Natural killer cell treated with Interleukin-12 subunit alpha and Interleukin-12 subunit beta and Interleukin-15 and Interleukin-18, amount 100 ng/mL, for 72 hours (primary cell): ENCODE measurements around the gene RNF225. TPM values are rescaled to one million over a fixed set of nuclear protein-coding genes. Genes with fewer than 3 reads are reported as not detected.
"Not testable (repeated sequence)": the region's sequence is repeated elsewhere in the genome, so short reads cannot be mapped to it uniquely, and the experiment has no call there.

Experiments
- ATAC-seq, 2 donors: fragments of 150-1000 bp; cut with Tn5 transposase in 1 of 2; sonication (Bioruptor Pico), chemical (Tn5 transposase) in 1 of 2; 2 replicates each; pipeline ENCODE4 v1.10.0; 2021
- DNase-seq: peaks from one replicate; pipeline ENCODE4 v3.0.0; 2022; ENCODE audit warnings: low spot score
- H3K27ac Mint-ChIP-seq, 2 donors: 1 replicate in 1 of 2; 2 replicates in 1 of 2; pipeline ENCODE4 v1.8.0; 2022; ENCODE audit warnings: mixed read lengths in 2 of 2, mild to moderate bottlenecking in 1 of 2, moderate library complexity in 1 of 2
- H3K27me3 Mint-ChIP-seq, 2 donors: 1 replicate in 1 of 2; 2 replicates in 1 of 2; pipeline ENCODE4 v1.8.0; 2022; ENCODE audit warnings: mixed read lengths in 2 of 2
- H3K36me3 Mint-ChIP-seq: one replicate; pipeline ENCODE4 v1.8.0; 2022; ENCODE audit warnings: mixed read lengths
- H3K4me1 Mint-ChIP-seq, 2 donors: 1 replicate in 1 of 2; 2 replicates in 1 of 2; pipeline ENCODE4 v1.8.0; 2022; ENCODE audit warnings: low read depth in 2 of 2, mixed read lengths in 2 of 2, mild to moderate bottlenecking in 1 of 2
- H3K4me3 Mint-ChIP-seq: one replicate; pipeline ENCODE4 v1.8.0; 2022; ENCODE audit warnings: mixed read lengths
- H3K9me3 Mint-ChIP-seq: 2 replicates; pipeline ENCODE4 v1.8.0; 2022; ENCODE audit warnings: mixed read lengths
- total RNA-seq, 2 donors: library from RNA; stranded (reverse); gene quantifications; one replicate each; pipeline ENCODE4 v1.2.3, GENCODE V29; 2022

The RNF225 gene
- total RNA-seq, 2 donors from 2014 or later, result 0.59 to 3.2 TPM

GRCh38 chr19:58400916-58401839, 5.7 kb downstream of the RNF225 start:
- Mint-ChIP-seq H3K4me3 (peak overlapping the region; percentile 94), H3K36me3 (no peaks in the 10 kb centered on the region), H3K27me3 (peaks cover 0 to 2% of the 10 kb centered on the region in 2 donors), H3K4me1 (peaks cover 12% of the 10 kb centered on the region in 2 donors), H3K27ac (peak overlapping the region; percentile 64 to 85), H3K9me3 (no peaks in the 10 kb centered on the region)
- DNase-seq (peak; percentile 99), ATAC-seq (peak; percentile 98 to 99)

- Mint-ChIP-seq H3K27me3 (peaks cover 0 to 2% of the 10 kb centered on the region in 2 donors), H3K9me3 (no peaks in the 10 kb centered on the region), H3K36me3 (no peaks in the 10 kb centered on the region), H3K4me1 (peaks cover 17 to 19% of the 10 kb centered on the region in 2 donors), H3K27ac (peak overlapping the region in 1 of 2 donors; percentile 85), H3K4me3 (no peak overlapping the region)
- ATAC-seq (no peak), DNase-seq (peak; percentile 50)
Measured at GRCh38 chr19:58401840-58402421, 6.5 kb downstream of the RNF225 start.

GRCh38 chr19:58403920-58404478, 8.5 kb downstream of the RNF225 start:
- not testable (repeated sequence) for H3K36me3 Mint-ChIP-seq, H3K27ac Mint-ChIP-seq

GRCh38 chr19:58406818-58407657, 11.6 kb downstream of the RNF225 start:
- peak overlapping the region; percentile 82 to 93 for H3K27ac Mint-ChIP-seq
- peak overlapping the region; percentile 96 for H3K4me3 Mint-ChIP-seq
- no peaks in the 10 kb centered on the region for H3K27me3 Mint-ChIP-seq
- no peaks in the 10 kb centered on the region for H3K9me3 Mint-ChIP-seq
- no peaks in the 10 kb centered on the region for H3K36me3 Mint-ChIP-seq
- H3K4me1 Mint-ChIP-seq, result peaks cover 31 to 32% of the 10 kb centered on the region in 2 donors
- DNase-seq, result no peak
- ATAC-seq, result no peak

More at GRCh38 chr19:58403920-58404478, 8.5 kb downstream of the RNF225 start:
- not testable (repeated sequence) for H3K27me3 Mint-ChIP-seq, H3K9me3 Mint-ChIP-seq, H3K4me3 Mint-ChIP-seq, DNase-seq, ATAC-seq
- H3K4me1 Mint-ChIP-seq, result peaks cover 32 to 34% of the 10 kb centered on the region in 2 donors

GRCh38 chr19:58407658-58408151, 12.2 kb downstream of the RNF225 start:
- DNase-seq, result no peak
- H3K4me1 Mint-ChIP-seq, result peaks cover 31 to 32% of the 10 kb centered on the region in 2 donors
- no peaks in the 10 kb centered on the region for H3K27me3 Mint-ChIP-seq
- no peaks in the 10 kb centered on the region for H3K9me3 Mint-ChIP-seq
- ATAC-seq, result no peak
- H3K36me3 Mint-ChIP-seq, result peaks cover under 1% of the 10 kb centered on the region
- H3K4me3 Mint-ChIP-seq, result peak overlapping the region; percentile 96
- peak overlapping the region; percentile 82 to 93 for H3K27ac Mint-ChIP-seq

- DNase-seq (peak; percentile 94), ATAC-seq (peak; percentile 98)
- H3K36me3 Mint-ChIP-seq, result peaks cover 5% of the 10 kb centered on the region
- peak within 1 kb of the TSS; percentile 82 to 93 for H3K27ac Mint-ChIP-seq
- peaks cover 31 to 32% of the 10 kb centered on the region in 2 donors for H3K4me1 Mint-ChIP-seq
- H3K27me3 Mint-ChIP-seq, result no peaks in the 10 kb centered on the region
- H3K4me3 Mint-ChIP-seq, result peak within 1 kb of the TSS; percentile 96
- no peaks in the 10 kb centered on the region for H3K9me3 Mint-ChIP-seq
Measured at GRCh38 chr19:58408152-58409009, 12.9 kb downstream of the RNF225 start, which contains the start of gene ZNF584. TSS of gene ZNF584 (plus strand) at chr19:58408649. CDS start at chr19:58409148, 499 bp downstream.

GRCh38 chr19:58409010-58409790, 13.7 kb downstream of the RNF225 start:
- Mint-ChIP-seq H3K27me3 (no peaks in the 10 kb centered on the region), H3K27ac (peak overlapping the region; percentile 82 to 93), H3K36me3 (peaks cover 5% of the 10 kb centered on the region), H3K4me1 (peaks cover 31 to 32% of the 10 kb centered on the region in 2 donors), H3K4me3 (peak overlapping the region; percentile 96), H3K9me3 (no peaks in the 10 kb centered on the region)
- ATAC-seq, result peak in 1 of 2 donors; percentile 31
- no peak for DNase-seq

GRCh38 chr19:58416604-58417003, 21.1 kb downstream of the RNF225 start:
- no peak overlapping the region for H3K4me3 Mint-ChIP-seq
- H3K36me3 Mint-ChIP-seq, result peaks cover 34% of the 10 kb centered on the region
- ATAC-seq (no peak), DNase-seq (no peak)
- H3K27ac Mint-ChIP-seq, result no peak overlapping the region
- H3K4me1 Mint-ChIP-seq, result no peaks in the 10 kb centered on the region
- no peaks in the 10 kb centered on the region for H3K27me3 Mint-ChIP-seq
- no peaks in the 10 kb centered on the region for H3K9me3 Mint-ChIP-seq

GRCh38 chr19:58417071-58417470, 21.6 kb downstream of the RNF225 start:
- no peaks in the 10 kb centered on the region for H3K27me3 Mint-ChIP-seq
- ATAC-seq (no peak), DNase-seq (no peak)
- peaks cover 36% of the 10 kb centered on the region for H3K36me3 Mint-ChIP-seq
- H3K4me1 Mint-ChIP-seq, result no peaks in the 10 kb centered on the region
- no peak overlapping the region for H3K4me3 Mint-ChIP-seq
- H3K9me3 Mint-ChIP-seq, result no peaks in the 10 kb centered on the region
- H3K27ac Mint-ChIP-seq, result no peak overlapping the region

- ATAC-seq, result no peak
- Mint-ChIP-seq H3K27ac (no peak overlapping the region), H3K4me1 (no peaks in the 10 kb centered on the region), H3K9me3 (peaks cover 12% of the 10 kb centered on the region), H3K4me3 (no peak overlapping the region), H3K36me3 (peaks cover 26% of the 10 kb centered on the region), H3K27me3 (no peaks in the 10 kb centered on the region)
- DNase-seq, result no peak
Measured at GRCh38 chr19:58428617-58429016, 33.2 kb downstream of the RNF225 start.

GRCh38 chr19:58429745-58430144, 34.3 kb downstream of the RNF225 start:
- ATAC-seq (no peak), DNase-seq (no peak)
- Mint-ChIP-seq H3K36me3 (peaks cover 37% of the 10 kb centered on the region), H3K27ac (no peak overlapping the region), H3K27me3 (no peaks in the 10 kb centered on the region), H3K9me3 (peaks cover 12% of the 10 kb centered on the region), H3K4me3 (no peak overlapping the region), H3K4me1 (no peaks in the 10 kb centered on the region)

GRCh38 chr19:58434217-58434616, 38.8 kb downstream of the RNF225 start:
- Mint-ChIP-seq H3K36me3 (peaks cover 74% of the 10 kb centered on the region), H3K4me1 (peaks cover 7 to 10% of the 10 kb centered on the region in 2 donors), H3K27me3 (no peaks in the 10 kb centered on the region), H3K4me3 (no peak overlapping the region), H3K27ac (no peak overlapping the region), H3K9me3 (peaks cover 22% of the 10 kb centered on the region)
- DNase-seq (no peak), ATAC-seq (no peak)
